K562 (cell line): ENCODE measurements around the gene S100A3. TPM values are rescaled to one million over a fixed set of nuclear protein-coding genes. Genes with fewer than 3 reads are reported as not detected.

Source experiments
- ATAC-seq: fragments of 200-7000 bp; cut with Tn5 transposase; 3 replicates; pipeline ENCODE4 v1.9.1; 2020; ENCODE audit warnings: moderate library complexity
- BruUV-seq: library from RNA; stranded (reverse); fragments of 400-500 nt; replicated peaks from 2 replicates; lab custom pipeline; 2021; lab: Mats Ljungman, UMichigan
- CTCF ChIA-PET: fragments of 300-600 bp; formaldehyde crosslinking; extraction: SDS; loops from one replicate; lab custom pipeline; 2021; ENCODE audit warnings: low intra/inter-chr PET ratio; lab: Yijun Ruan, JAX
- POLR2A ChIA-PET: fragments of 300-600, 350-650 bp; sonication (Branson Sonifier 250); formaldehyde crosslinking; extraction: SDS; loops from one replicate; lab custom pipeline; 2021; ENCODE audit warnings: antibody characterized with exemption, inconsistent platforms; lab: Yijun Ruan, JAX
- DNase-seq, 4 experiments: peaks; one replicate each; pipeline versions ENCODE4 v3.0.0 to v3.0.0-alpha.2; 2011 to 2018; ENCODE audit warnings: low spot score in 3 of 4, mixed read lengths in 3 of 4; ENCODE audit errors: extremely low read depth in 1 of 4
- FAIRE-seq: peaks from 2 replicates; lab custom pipeline; 2011; peaks lifted over from hg19 to GRCh38; lab: Jason Lieb, UNC
- H2AFZ ChIP-seq: 2 replicates; pipeline ENCODE4 v1.6.0; 2011; ENCODE audit warnings: low read depth, low read length, control low read depth, inconsistent platforms
- H3K27ac ChIP-seq: fragments of 200-600 bp; 3 replicates; pipeline ENCODE4 v1.8.0; 2011; ENCODE audit warnings: low read depth, mild to moderate bottlenecking, control low read depth, inconsistent platforms, low read length, moderate library complexity, mixed read lengths; ENCODE audit errors: extremely low read depth
- H3K27me3 ChIP-seq, 2 experiments: fragments of 300-600 bp in 1 of 2; 2 replicates in 1 of 2; 3 replicates in 1 of 2; pipeline versions ENCODE4 v1.6.0 to v1.8.0; 2011; ENCODE audit warnings: inconsistent platforms in 2 of 2, low read length in 2 of 2, mild to moderate bottlenecking in 1 of 2, mixed read lengths in 1 of 2, moderate library complexity in 1 of 2; ENCODE audit not compliant: control insufficient read depth in 2 of 2, insufficient read depth in 2 of 2
- H3K36me3 ChIP-seq: fragments of 300-600 bp; 3 replicates; pipeline ENCODE4 v1.8.0; 2011; ENCODE audit warnings: mild to moderate bottlenecking, low read length, inconsistent platforms; ENCODE audit not compliant: control insufficient read depth, insufficient read depth
- H3K4me1 ChIP-seq, 2 experiments: fragments of 200-600 bp in 1 of 2; replicated peaks in 1 of 2; 2 replicates in 1 of 2; 3 replicates in 1 of 2; pipeline versions ENCODE4 v1.5.1 to v1.8.0; 2011; ENCODE audit warnings: inconsistent platforms in 2 of 2, low read length in 2 of 2, mild to moderate bottlenecking in 1 of 2, mixed read lengths in 1 of 2, moderate library complexity in 1 of 2; ENCODE audit not compliant: control insufficient read depth in 2 of 2, insufficient read depth in 2 of 2
- H3K4me2 ChIP-seq: 2 replicates; pipeline ENCODE4 v1.6.1; 2011; ENCODE audit warnings: low read length, control low read depth, inconsistent platforms, mixed read lengths; ENCODE audit not compliant: insufficient read depth
- H3K4me3 ChIP-seq: fragments of 200-600 bp; sonication (generic), shearing (Covaris generic); 2 replicates; pipeline ENCODE4 v1.5.1; 2016; ENCODE audit warnings: control low read depth, inconsistent platforms
- H3K79me2 ChIP-seq: fragments of 200-600 bp; 3 replicates; pipeline ENCODE4 v1.8.0; 2011; ENCODE audit warnings: low read length, inconsistent platforms; ENCODE audit not compliant: control insufficient read depth, insufficient read depth
- H3K9ac ChIP-seq, 2 experiments: 2 replicates each; pipeline versions ENCODE4 v1.6.0 to v1.6.1; 2011; ENCODE audit warnings: low read depth in 2 of 2, low read length in 2 of 2, control low read depth in 1 of 2, inconsistent platforms in 1 of 2, mild to moderate bottlenecking in 1 of 2, mixed read lengths in 1 of 2; ENCODE audit not compliant: insufficient read depth in 1 of 2
- H3K9me1 ChIP-seq: one replicate; pipeline ENCODE4 v1.6.0; 2011; ENCODE audit warnings: inconsistent platforms, mild to moderate bottlenecking, low read length, moderate library complexity; ENCODE audit not compliant: control insufficient read depth, insufficient read depth
- H3K9me3 ChIP-seq: replicated peaks from 2 replicates; pipeline ENCODE4 v1.5.1; 2011; ENCODE audit warnings: low read depth, low read length, inconsistent platforms; ENCODE audit not compliant: control insufficient read depth, insufficient read depth
- H4K20me1 ChIP-seq: replicated peaks from 2 replicates; pipeline ENCODE4 v1.6.1; 2011; ENCODE audit warnings: low read length, inconsistent platforms, mixed read lengths; ENCODE audit not compliant: control insufficient read depth, insufficient read depth
- ARID4B ChIP-seq: sonication (generic); formaldehyde crosslinking; IDR thresholded peaks from 2 replicates; pipeline ENCODE4 v1.8.0; 2022; ENCODE audit warnings: mild to moderate bottlenecking, missing genetic modification reagents
- NR2F6 ChIP-seq: fragments of 450-650 bp; formaldehyde crosslinking; IDR thresholded peaks from 2 replicates; pipeline ENCODE4 v1.4.0; 2020; ENCODE audit warnings: mild to moderate bottlenecking
- TRIM24 ChIP-seq, 2 experiments: fragments of 450-650 bp; IDR thresholded peaks; 2 replicates each; pipeline ENCODE4 v1.6.1; 2016
- ZNF143 ChIP-seq: sonication (generic); formaldehyde crosslinking; IDR thresholded peaks from 2 replicates; pipeline ENCODE4 v1.9.0; 2022; ENCODE audit warnings: mild to moderate bottlenecking, missing genetic modification reagents
- ZNF717 ChIP-seq: fragments of 250-450 bp; sonication (Bioruptor Pico); IDR thresholded peaks from 2 replicates; pipeline ENCODE4 v1.5.0; 2021
- WGBS: fragments of 100-300 bp; shearing (Covaris generic); methylation state at CpG from one replicate; pipeline ENCODE4 v1.1.6; 2016; ENCODE audit warnings: low coverage, mixed read lengths; ENCODE audit not compliant: insufficient coverage; ENCODE audit errors: missing lambda C conversion rate; 5-methylcytosine and 5-hydroxymethylcytosine counted together
- in situ Hi-C: fragments of 300-500 bp; cut with MboI; formaldehyde crosslinking; loops from 4 replicates; pipeline ENCODE4 v1.15.0; 2018; ENCODE audit warnings: inconsistent platforms, mixed read lengths
- intact Hi-C: fragments of 100-400 bp; cut with micrococcal nuclease; formaldehyde crosslinking; loops from 2 replicates; pipeline ENCODE4 v1.14.2; 2022
- polyA plus RNA-seq, 8 experiments: library from polyadenylated mRNA; depleted of rRNA in 4 of 8; stranded (reverse) in 5 of 8; unstranded in 3 of 8; fragments of >200 nt; fragmentation: Nextera tagmentation in 2 of 8; fragmentation: Illumina TruSeq in 1 of 8; extraction: Ambion mirVana in 2 of 8; extraction: Trizol in 1 of 8; gene quantifications; 2 replicates each; pipeline versions ENCODE4 v1.2.1 to v1.2.3, GENCODE V29; 2011 to 2014; ENCODE audit warnings: inconsistent platforms in 1 of 8, missing spikeins in 1 of 8
- total RNA-seq, 7 experiments: library from RNA; depleted of rRNA in 6 of 7; stranded (reverse); fragments of >200 nt in 6 of 7; fragmentation: Illumina TruSeq in 2 of 7; extraction: Trizol in 2 of 7; gene quantifications; 2 replicates each; pipeline versions ENCODE4 v1.2.1 to v1.2.3, GENCODE V29; 2011 to 2021; ENCODE audit warnings: low replicate concordance in 1 of 7

The S100A3 gene
- total and polyA plus RNA-seq, 9 of the 15 experiments (the other 6 are each of a cell fraction or from before 2014, with no cell fraction given) = 0.08 to 1.7 (median 0.18) TPM; not detected in 4

GRCh38 chr1:153563991-153564390 is 14.9 kb upstream of the S100A3 start:
- peaks cover 9% of the 10 kb centered on the region for H3K9me1 ChIP-seq
- H2AFZ ChIP-seq = no peak overlapping the region
- no peaks in the 10 kb centered on the region for H3K36me3 ChIP-seq
- H3K79me2 ChIP-seq = no peaks in the 10 kb centered on the region
- no peak for ATAC-seq
- H3K27ac ChIP-seq = no peak overlapping the region
- no TSS peak for BruUV-seq
- in situ Hi-C loops (loop anchor here (10.0 kb wide), 1 partner anchor 49 kb away; no protein-coding TSS in a partner anchor), intact Hi-C loops (no loop called here)
- H3K9ac ChIP-seq = peak overlapping the region in 1 of 2 experiments; percentile 53; a peak in 1 of 4 replicates
- no peak for DNase-seq
- WGBS = 80% methylated on average over 7 of the region's 7 CpGs
- no peaks in the 10 kb centered on the region for H4K20me1 ChIP-seq
- TF ChIP-seq ZNF717 (CRISPR knock-in tag) (no peak), ZNF143 (0 out of 2 replicates have a peak, but pooled peaks have one; percentile 27)
- no peak for FAIRE-seq
- POLR2A ChIA-PET = interaction anchor here (0.6 to 1.7 kb wide), 3 partner anchors 10 to 1687 kb away, joined by 3 to 9 read pairs (median 3); no protein-coding TSS in a partner anchor
- no peaks in the 10 kb centered on the region for H3K9me3 ChIP-seq
- CTCF ChIA-PET = no interaction called here
- H3K27me3 ChIP-seq = no peaks in the 10 kb centered on the region
- H3K4me2 ChIP-seq = no peak overlapping the region
- no peak overlapping the region for H3K4me3 ChIP-seq
- peaks cover 32 to 36% of the 10 kb centered on the region in 2 experiments for H3K4me1 ChIP-seq

- 79% methylated on average over 6 of the region's 6 CpGs for WGBS
- H4K20me1 ChIP-seq = no peaks in the 10 kb centered on the region
- intact Hi-C loops (no loop called here), in situ Hi-C loops (loop anchor here (10.0 kb wide), 1 partner anchor 49 kb away; no protein-coding TSS in a partner anchor)
- peak overlapping the region in 1 of 2 experiments; percentile 53; a peak in 1 of 4 replicates for H3K9ac ChIP-seq
- no peaks in the 10 kb centered on the region for H3K36me3 ChIP-seq
- CTCF ChIA-PET = no interaction called here
- TF ChIP-seq ARID4B (CRISPR knock-in tag) (no peak), TRIM24 (IDR thresholded peaks at IDR 0.05) (no peak), NR2F6 (CRISPR knock-in tag) (no peak)
- FAIRE-seq (no peak), ATAC-seq (no peak), DNase-seq (no peak)
- no peaks in the 10 kb centered on the region for H3K9me3 ChIP-seq
- H3K79me2 ChIP-seq = no peaks in the 10 kb centered on the region
- no peak overlapping the region for H2AFZ ChIP-seq
- peaks cover 9% of the 10 kb centered on the region for H3K9me1 ChIP-seq
- POLR2A ChIA-PET = interaction anchor here (0.7 to 1.7 kb wide), 3 partner anchors 9 to 1687 kb away, joined by 3 to 9 read pairs (median 3); no protein-coding TSS in a partner anchor
- no peaks in the 10 kb centered on the region for H3K27me3 ChIP-seq
- H3K4me3 ChIP-seq = no peak overlapping the region
- peaks cover 29 to 31% of the 10 kb centered on the region in 2 experiments for H3K4me1 ChIP-seq
- BruUV-seq = no TSS peak
- H3K27ac ChIP-seq = no peak overlapping the region
- no peak overlapping the region for H3K4me2 ChIP-seq
These were observed 14.4 kb upstream of the S100A3 start for GRCh38 chr1:153563483-153563901.
